Right ventricle myocardium inferior (tissue), 1 donor: ENCODE data around the gene KRTAP4-1. TPM values are rescaled to one million over a fixed set of nuclear protein-coding genes. Genes with fewer than 3 reads are reported as not detected.
"Not testable (repeated sequence)": the region's sequence is repeated elsewhere in the genome, so short reads cannot be mapped to it uniquely, and the experiment has no call there.

Experiments used
- ATAC-seq: fragments of 200-7000 bp; cut with Tn5 transposase; one replicate; pipeline ENCODE4 v1.9.1; 2020; ENCODE audit warnings: mild to moderate bottlenecking, moderate library complexity
- DNase-seq: peaks from one replicate; pipeline ENCODE4 v3.0.0; 2021; ENCODE audit errors: missing footprints
- intact Hi-C: fragments of 100-400 bp; cut with DNase I; formaldehyde crosslinking; loops from one replicate; pipeline ENCODE4 v1.11.0; 2022
- total RNA-seq: library from RNA; stranded (reverse); fragmentation: NEBNext Ultra II Directional; extraction: Animal tissue kit (Norgen Biotek cat#: 25700); gene quantifications from one replicate; pipeline ENCODE4 v1.2.1, GENCODE V29; 2021
- donor health status: DM: no; HTN: yes; CAD: no; lungs with severe emphysema.

Gene KRTAP4-1
- total RNA-seq, 1 donor from 2014 or later = not detected

- DNase-seq = no peak
- intact Hi-C loops = no loop called here
Observed at GRCh38 chr17:41177727-41178271, 6.9 kb downstream of the KRTAP4-1 start, which contains the start of gene KRTAP4-2. TSS of gene KRTAP4-2 (minus strand) at chr17:41178221. CDS start at chr17:41178164, 57 bp downstream.

GRCh38 chr17:41176744-41177387, 7.8 kb downstream of the KRTAP4-1 start:
- no peak for ATAC-seq
- no peak for DNase-seq
- intact Hi-C loops = no loop called here

More at GRCh38 chr17:41177727-41178271, 6.9 kb downstream of the KRTAP4-1 start, which contains the start of gene KRTAP4-2:
- ATAC-seq = no peak

GRCh38 chr17:41171886-41172285, 12.8 kb downstream of the KRTAP4-1 start:
- no peak for DNase-seq
- no peak for ATAC-seq
- intact Hi-C loops = no loop called here

- no peak for DNase-seq
- ATAC-seq = no peak
- intact Hi-C loops = no loop called here
Observed at GRCh38 chr17:41168121-41168520, 16.6 kb downstream of the KRTAP4-1 start, which contains the start of gene KRTAP4-3. TSS of gene KRTAP4-3 (minus strand) at chr17:41168221. CDS start at chr17:41168172, 49 bp downstream.

GRCh38 chr17:41167561-41167960, 17.1 kb downstream of the KRTAP4-1 start:
- ATAC-seq (no peak), DNase-seq (no peak)
- intact Hi-C loops = no loop called here

GRCh38 chr17:41163828-41164227, 20.9 kb downstream of the KRTAP4-1 start:
- intact Hi-C loops = no loop called here
- no peak for ATAC-seq
- DNase-seq = no peak

GRCh38 chr17:41160648-41161047, 24.1 kb downstream of the KRTAP4-1 start, which contains the start of gene KRTAP4-4:
TSS of gene KRTAP4-4 (minus strand) at chr17:41160748. CDS start at chr17:41160691, 57 bp downstream.
- DNase-seq (no peak), ATAC-seq (no peak)
- intact Hi-C loops = no loop called here

- DNase-seq, intact Hi-C loops, ATAC-seq: not testable (repeated sequence)
Observed at GRCh38 chr17:41160190-41160589, 24.5 kb downstream of the KRTAP4-1 start.

- ATAC-seq = no peak
- DNase-seq = no peak
- intact Hi-C loops = no loop called here
Observed at GRCh38 chr17:41153856-41154255, 30.9 kb downstream of the KRTAP4-1 start.

GRCh38 chr17:41151525-41151924, 33.2 kb downstream of the KRTAP4-1 start:
- DNase-seq (no peak), ATAC-seq (no peak)
- intact Hi-C loops = no loop called here

- DNase-seq (no peak), ATAC-seq (no peak)
- intact Hi-C loops = no loop called here
Observed at GRCh38 chr17:41150026-41150425, 34.7 kb downstream of the KRTAP4-1 start.

GRCh38 chr17:41149652-41149985, 35.1 kb downstream of the KRTAP4-1 start, which contains the start of gene KRTAP4-5:
TSS of gene KRTAP4-5 (minus strand) at chr17:41149825. CDS start at chr17:41149767, 58 bp downstream.
- intact Hi-C loops = no loop called here
- DNase-seq = no peak

GRCh38 chr17:41148971-41149651, 35.6 kb downstream of the KRTAP4-1 start:
- DNase-seq, intact Hi-C loops, ATAC-seq: not testable (repeated sequence)

More at GRCh38 chr17:41149652-41149985, 35.1 kb downstream of the KRTAP4-1 start, which contains the start of gene KRTAP4-5:
- no peak for ATAC-seq

GRCh38 chr17:41147531-41148204, 37.0 kb downstream of the KRTAP4-1 start:
- DNase-seq (no peak), ATAC-seq (no peak)
- intact Hi-C loops = no loop called here

GRCh38 chr17:41145261-41145660, 39.5 kb downstream of the KRTAP4-1 start:
- intact Hi-C loops = no loop called here
- ATAC-seq (no peak), DNase-seq (no peak)

- intact Hi-C loops = no loop called here
- ATAC-seq (no peak), DNase-seq (no peak)
Observed at GRCh38 chr17:41144846-41145245, 39.9 kb downstream of the KRTAP4-1 start.

- intact Hi-C loops = no loop called here
- DNase-seq (no peak), ATAC-seq (no peak)
Observed at GRCh38 chr17:41141361-41141760, 43.4 kb downstream of the KRTAP4-1 start.

- DNase-seq = no peak
- intact Hi-C loops = no loop called here
- ATAC-seq = no peak
Observed at GRCh38 chr17:41140360-41141131, 44.2 kb downstream of the KRTAP4-1 start, which contains the start of gene KRTAP4-6. TSS of gene KRTAP4-6 (minus strand) at chr17:41140544. CDS start at chr17:41140487, 57 bp downstream.
